ENCODE results near the gene LHX3. TPM values are rescaled to one million over a fixed set of nuclear protein-coding genes. Genes with fewer than 3 reads are reported as not detected.

The LHX3 gene
- total and polyA plus RNA-seq, 2 of the 8 experiments (the other 6 are each of a cell fraction or from before 2014, with no cell fraction given), result 0.02 TPM; not detected in 1

DNA sequence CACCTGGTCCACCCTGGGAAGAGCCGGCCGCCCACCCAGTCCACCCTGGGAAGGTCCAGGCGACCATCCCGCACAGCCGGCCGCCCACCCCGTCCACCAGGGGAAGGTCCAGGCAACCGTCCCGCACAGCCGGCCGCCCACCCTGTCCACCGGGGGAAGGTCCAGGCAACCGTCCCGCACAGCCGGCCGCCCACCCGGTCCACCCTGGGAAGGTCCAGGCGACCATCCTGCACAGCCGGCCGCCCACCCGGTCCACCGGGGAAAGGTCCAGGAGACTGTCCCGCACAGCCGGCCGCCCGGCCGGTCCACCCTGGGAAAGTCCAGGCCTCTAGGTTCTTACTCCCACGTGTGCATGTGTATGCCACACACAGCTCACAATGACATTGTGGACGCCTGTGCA lies 47.4 kb upstream of the LHX3 start:
- no peak overlapping the region for H4K5ac ChIP-seq (ENCODE audit: insufficient read length, low read depth, low read length)
- H3K23ac ChIP-seq (ENCODE audit: insufficient read length), result no peak overlapping the region
- no peak overlapping the region for H2BK15ac ChIP-seq (ENCODE audit: low read length)
- no peak overlapping the region for H2BK12ac ChIP-seq (ENCODE audit: low read depth, low read length)
- no peaks in the 10 kb centered on the region for H3K23me2 ChIP-seq (ENCODE audit: low read depth, low read length)
- no peak overlapping the region for H2BK5ac ChIP-seq (ENCODE audit: low read depth, low read length)
- no peak overlapping the region for H2BK20ac ChIP-seq (ENCODE audit: low read length)
- no peak overlapping the region for H2AFZ ChIP-seq (ENCODE audit: low read length)
- H3K4me1 ChIP-seq (replicated peaks in 1 of 4; ENCODE audit: control insufficient read depth in 3 of 4, insufficient read depth in 4 of 4, low read length in 3 of 4), result peaks cover 0 to 9% (median 4%) of the 10 kb centered on the region in 4 experiments; a peak in 5 of 7 replicates
- no peaks in the 10 kb centered on the region for H3K79me1 ChIP-seq (ENCODE audit: low read depth, low read length)
- no peak overlapping the region for H3K9ac ChIP-seq (replicated peaks in 1 of 4; ENCODE audit: extremely low read depth in 1 of 4, low read depth in 3 of 4, low read length in 3 of 4)
- CTCF ChIA-PET (ENCODE audit: partially characterized antibody), result interaction anchor here (0.5 to 1.2 kb wide), 3 partner anchors 13 to 116 kb away, joined by 3 to 5 read pairs (median 3); no protein-coding TSS in a partner anchor
- no peak for DNase-seq (ENCODE audit: low read depth in 1 of 2, low spot score in 2 of 2)
- H3K18ac ChIP-seq (ENCODE audit: extremely low read depth, low read length), result no peak overlapping the region
- H3K36me3 ChIP-seq (ENCODE audit: control insufficient read depth in 2 of 4, insufficient read depth in 4 of 4, low read length in 3 of 4), result no peaks in the 10 kb centered on the region
- no peak overlapping the region for H3K14ac ChIP-seq (ENCODE audit: insufficient read length)
- H3K79me2 ChIP-seq (ENCODE audit: control insufficient read depth in 1 of 2, insufficient read depth in 2 of 2, low read length in 2 of 2), result no peaks in the 10 kb centered on the region
- no peak overlapping the region for H3K56ac ChIP-seq (replicated peaks; ENCODE audit: insufficient read length, low read depth, low read length)
- WGBS, 2 experiments (ENCODE audit: extremely low coverage in 1 of 2, insufficient coverage in 1 of 2, insufficient read length in 1 of 2, insufficient replicate concordance in 2 of 2, low coverage in 1 of 2, low lambda C conversion rate in 2 of 2, missing lambda C conversion rate in 1 of 2), result 100% methylated on average over 8 of the region's 29 CpGs; no CpG with 5 or more reads in 1 of the 2 experiments
- H4K20me1 ChIP-seq (replicated peaks in 1 of 2; ENCODE audit: control insufficient read depth in 1 of 2, insufficient read depth in 2 of 2, low read length in 2 of 2), result no peaks in the 10 kb centered on the region
- H3K4ac ChIP-seq (replicated peaks; ENCODE audit: insufficient read length, low read depth, low read length), result no peak overlapping the region
- H4K91ac ChIP-seq (replicated peaks; ENCODE audit: insufficient read length, low read length), result no peak overlapping the region
- H2BK120ac ChIP-seq (replicated peaks; ENCODE audit: low read depth, low read length), result no peak overlapping the region
- POLR2A ChIA-PET (ENCODE audit: partially characterized antibody), result interaction anchor here (1.0 kb wide), 1 partner anchor 36 kb away, joined by 3 read pairs; no protein-coding TSS in a partner anchor
- H3K27me3 ChIP-seq (replicated peaks in 1 of 4; ENCODE audit: control insufficient read depth in 3 of 4, extremely low read depth in 1 of 4, insufficient read depth in 3 of 4, low read length in 3 of 4), result no peaks in the 10 kb centered on the region
- H3K4me2 ChIP-seq (ENCODE audit: insufficient read depth in 1 of 2, low read depth in 2 of 2, low read length in 2 of 2), result no peak overlapping the region
- no peak overlapping the region for H3K27ac ChIP-seq (ENCODE audit: low read depth, low read length)
- no peak for FAIRE-seq
- no peak overlapping the region for H3K4me3 ChIP-seq (ENCODE audit: extremely low read depth in 1 of 4, insufficient read depth in 2 of 4, low read depth in 3 of 4, low read length in 4 of 4)
- H3K9me3 ChIP-seq (ENCODE audit: insufficient read depth in 2 of 2, low read depth in 1 of 2, low read length in 1 of 2), result no peaks in the 10 kb centered on the region
- H2AK5ac ChIP-seq (ENCODE audit: low read depth, low read length), result no peak overlapping the region
- H4K8ac ChIP-seq (ENCODE audit: extremely low read depth, insufficient read depth, low read length), result no peak overlapping the region

Data from H1 (cell line).